Transverse colon (tissue), 4 donors: ENCODE data around the gene CTNNA1. TPM values are rescaled to one million over a fixed set of nuclear protein-coding genes. Genes with fewer than 3 reads are reported as not detected.

ENCODE experiments used
- DNase-seq: peaks from one replicate; pipeline ENCODE4 v3.0.0-alpha.2; 2019
- H3K27ac ChIP-seq, 4 donors: fragments of 200-600 bp; sonication (generic); 2 replicates each; pipeline ENCODE4 v1.5.1; 2016 to 2018; ENCODE audit warnings: inconsistent platforms in 4 of 4
- H3K27me3 ChIP-seq: fragments of 200-600 bp; sonication (generic); 2 replicates; pipeline ENCODE4 v1.5.1; 2017; ENCODE audit warnings: inconsistent platforms
- H3K36me3 ChIP-seq, 4 donors: fragments of 200-600 bp; sonication (generic); 2 replicates each; pipeline ENCODE4 v1.5.1; 2017 to 2019; ENCODE audit warnings: inconsistent platforms in 4 of 4
- H3K4me1 ChIP-seq, 4 donors: fragments of 200-600 bp; sonication (generic); 2 replicates each; pipeline ENCODE4 v1.5.1; 2017 to 2020; ENCODE audit warnings: inconsistent platforms in 4 of 4
- H3K4me3 ChIP-seq, 4 donors: fragments of 200-600 bp; sonication (generic); 1 replicate in 1 of 4; 2 replicates in 3 of 4; pipeline versions ENCODE4 v1.5.1 to v1.6.1; 2017 to 2019; ENCODE audit warnings: inconsistent platforms in 4 of 4
- H3K9me3 ChIP-seq, 2 donors: fragments of 200-600 bp; sonication (generic); 2 replicates each; pipeline ENCODE4 v1.5.1; 2017 to 2019; ENCODE audit warnings: inconsistent platforms in 2 of 2
- CTCF ChIP-seq, 5 experiments: fragments of 200-600 bp in 3 of 5; fragments of 450-650 bp in 2 of 5; sonication (generic) in 3 of 5; IDR thresholded peaks; 1 replicate in 2 of 5; 2 replicates in 3 of 5; pipeline ENCODE4 v1.5.1; 2016 to 2017; ENCODE audit warnings: antibody characterized with exemption in 5 of 5, inconsistent platforms in 3 of 5, mild to moderate bottlenecking in 2 of 5, moderate library complexity in 1 of 5
- EP300 ChIP-seq: sonication (generic); formaldehyde crosslinking; IDR thresholded peaks from one replicate; pipeline ENCODE4 v1.6.1; 2017; ENCODE audit warnings: antibody characterized with exemption, low read depth
- POLR2A ChIP-seq: fragments of 450-650 bp; IDR thresholded peaks from one replicate; pipeline ENCODE4 v1.6.1; 2016; ENCODE audit warnings: antibody characterized with exemption, mild to moderate bottlenecking, moderate library complexity
- POLR2AphosphoS5 ChIP-seq, 3 donors: sonication (generic); formaldehyde crosslinking; IDR thresholded peaks; one replicate each; pipeline ENCODE4 v1.6.1; 2016; ENCODE audit warnings: antibody characterized with exemption in 3 of 3
- WGBS, 2 donors: methylation state at CpG; one replicate each; pipeline ENCODE4 v1.1.5; 2018; ENCODE audit warnings: low coverage in 1 of 2; 5-methylcytosine and 5-hydroxymethylcytosine counted together
- in situ Hi-C, 4 donors: fragments of 200-750 bp; cut with MboI; loops; one replicate each; pipeline versions ENCODE4 v1.15.0 to v1.15.1; 2017; ENCODE audit warnings: low sequenced_read_pairs in 3 of 4, low pct_ligation_motif_present in 1 of 4, low pct_unique_long_range_greater_than_20kb in 1 of 4
- intact Hi-C: fragments of 100-400 bp; cut with DNase I; formaldehyde crosslinking; loops from one replicate; pipeline ENCODE4 v1.15.1; 2023; ENCODE audit warnings: low total_unique reads
- total RNA-seq, 4 donors: library from RNA; depleted of rRNA; stranded (reverse); fragments of >200 nt; gene quantifications; one replicate each; pipeline ENCODE4 v1.1.0, GENCODE V29; 2016

CTNNA1 gene
- total RNA-seq, 4 donors from 2014 or later: 272 to 381 (median 316) TPM

- Histone ChIP-seq H3K36me3 (no peaks in the 10 kb centered on the region), H3K9me3 (no peaks in the 10 kb centered on the region), H3K27ac (peak within 1 kb of the TSS; percentile 6 to 25 (median 18)), H3K27me3 (no peaks in the 10 kb centered on the region), H3K4me1 (peaks cover 0 to 23% (median 8%) of the 10 kb centered on the region in 4 donors), H3K4me3 (peak within 1 kb of the TSS in 1 of 4 donors; percentile 32)
- 66 to 80% methylated on average over 7 to 18 of the region's 18 CpGs for WGBS, 2 donors
- TF ChIP-seq POLR2AphosphoS5 (IDR thresholded peaks at IDR 0.05) (peak in 1 of 3 donors; percentile 33), CTCF (IDR thresholded peaks at IDR 0.05) (no peak)
- in situ Hi-C loops (no loop called here), intact Hi-C loops (no loop called here)
- DNase-seq: no peak
Measured at GRCh38 chr5:138874771-138875551, 121.7 kb downstream of the CTNNA1 start, which contains the start of gene LRRTM2. TSS of gene LRRTM2 (minus strand) at chr5:138875335. CDS start at chr5:138874911, 424 bp downstream.

- peak overlapping the region in 1 of 4 donors; percentile 32 for H3K4me3 ChIP-seq
- 51 to 66% methylated on average over 2 of the region's 2 CpGs for WGBS, 2 donors
- H3K4me1 ChIP-seq: peaks cover 0 to 21% (median 8%) of the 10 kb centered on the region in 4 donors
- no peaks in the 10 kb centered on the region for H3K9me3 ChIP-seq
- peak overlapping the region; percentile 6 to 25 (median 18) for H3K27ac ChIP-seq
- TF ChIP-seq POLR2AphosphoS5 (IDR thresholded peaks at IDR 0.05) (no peak), CTCF (IDR thresholded peaks at IDR 0.05) (no peak), EP300 (no peak), POLR2A (no peak)
- H3K36me3 ChIP-seq: no peaks in the 10 kb centered on the region
- no peak for DNase-seq
- in situ Hi-C loops: no loop called here
- no peaks in the 10 kb centered on the region for H3K27me3 ChIP-seq
- intact Hi-C loops: no loop called here
Measured at GRCh38 chr5:138875552-138875875, 122.3 kb downstream of the CTNNA1 start.

- no peak for DNase-seq
- intact Hi-C loops: no loop called here
- whole genome bisulfite sequencing, 2 donors: 86 to 100% methylated on average over 1 to 3 of the region's 3 CpGs
- H3K9me3 ChIP-seq: no peaks in the 10 kb centered on the region
- H3K4me3 ChIP-seq: no peak overlapping the region
- TF ChIP-seq CTCF (IDR thresholded peaks at IDR 0.05) (no peak), POLR2A (no peak), POLR2AphosphoS5 (IDR thresholded peaks at IDR 0.05) (no peak), EP300 (no peak)
- no peaks in the 10 kb centered on the region for H3K36me3 ChIP-seq
- peaks cover 0 to 17% (median 8%) of the 10 kb centered on the region in 4 donors for H3K4me1 ChIP-seq
- no peaks in the 10 kb centered on the region for H3K27me3 ChIP-seq
- no peak overlapping the region for H3K27ac ChIP-seq
- in situ Hi-C loops: no loop called here
Measured at GRCh38 chr5:138875946-138876345, 122.7 kb downstream of the CTNNA1 start.

- H3K9me3 ChIP-seq: no peaks in the 10 kb centered on the region
- peaks cover 0 to 11% (median 7%) of the 10 kb centered on the region in 4 donors for H3K4me1 ChIP-seq
- WGBS, 2 donors: 87 to 95% methylated on average over 4 of the region's 4 CpGs
- no peak for DNase-seq
- intact Hi-C loops: no loop called here
- no peak for TF ChIP-seq POLR2AphosphoS5 (IDR thresholded peaks at IDR 0.05)
- no peak for TF ChIP-seq CTCF (IDR thresholded peaks at IDR 0.05)
- no peak for TF ChIP-seq EP300
- TF ChIP-seq POLR2A: no peak
- no peak overlapping the region for H3K4me3 ChIP-seq
- in situ Hi-C loops: no loop called here
- no peaks in the 10 kb centered on the region for H3K27me3 ChIP-seq
- no peak overlapping the region for H3K27ac ChIP-seq
- no peaks in the 10 kb centered on the region for H3K36me3 ChIP-seq
Measured at GRCh38 chr5:138876811-138877210, 123.6 kb downstream of the CTNNA1 start.
